Measurements from ENCODE around the gene VRK2. TPM values are rescaled to one million over a fixed set of nuclear protein-coding genes. Genes with fewer than 3 reads are reported as not detected.

Gene VRK2
- total and polyA plus RNA-seq, 2 experiments from 2014 or later, result 19.0 to 22.5 TPM

- TF ChIP-seq ZNF462 (CRISPR knock-in tag; IDR thresholded peaks at IDR 0.05) (no peak), EZH2phosphoT487 (IDR thresholded peaks at IDR 0.05; ENCODE audit: unreplicated experiment) (no peak), ZNF114 (CRISPR knock-in tag; IDR thresholded peaks at IDR 0.05) (no peak), NANOG (IDR thresholded peaks at IDR 0.05; ENCODE audit: borderline replicate concordance) (no peak)
- TF ChIP-seq, protein P1, sequence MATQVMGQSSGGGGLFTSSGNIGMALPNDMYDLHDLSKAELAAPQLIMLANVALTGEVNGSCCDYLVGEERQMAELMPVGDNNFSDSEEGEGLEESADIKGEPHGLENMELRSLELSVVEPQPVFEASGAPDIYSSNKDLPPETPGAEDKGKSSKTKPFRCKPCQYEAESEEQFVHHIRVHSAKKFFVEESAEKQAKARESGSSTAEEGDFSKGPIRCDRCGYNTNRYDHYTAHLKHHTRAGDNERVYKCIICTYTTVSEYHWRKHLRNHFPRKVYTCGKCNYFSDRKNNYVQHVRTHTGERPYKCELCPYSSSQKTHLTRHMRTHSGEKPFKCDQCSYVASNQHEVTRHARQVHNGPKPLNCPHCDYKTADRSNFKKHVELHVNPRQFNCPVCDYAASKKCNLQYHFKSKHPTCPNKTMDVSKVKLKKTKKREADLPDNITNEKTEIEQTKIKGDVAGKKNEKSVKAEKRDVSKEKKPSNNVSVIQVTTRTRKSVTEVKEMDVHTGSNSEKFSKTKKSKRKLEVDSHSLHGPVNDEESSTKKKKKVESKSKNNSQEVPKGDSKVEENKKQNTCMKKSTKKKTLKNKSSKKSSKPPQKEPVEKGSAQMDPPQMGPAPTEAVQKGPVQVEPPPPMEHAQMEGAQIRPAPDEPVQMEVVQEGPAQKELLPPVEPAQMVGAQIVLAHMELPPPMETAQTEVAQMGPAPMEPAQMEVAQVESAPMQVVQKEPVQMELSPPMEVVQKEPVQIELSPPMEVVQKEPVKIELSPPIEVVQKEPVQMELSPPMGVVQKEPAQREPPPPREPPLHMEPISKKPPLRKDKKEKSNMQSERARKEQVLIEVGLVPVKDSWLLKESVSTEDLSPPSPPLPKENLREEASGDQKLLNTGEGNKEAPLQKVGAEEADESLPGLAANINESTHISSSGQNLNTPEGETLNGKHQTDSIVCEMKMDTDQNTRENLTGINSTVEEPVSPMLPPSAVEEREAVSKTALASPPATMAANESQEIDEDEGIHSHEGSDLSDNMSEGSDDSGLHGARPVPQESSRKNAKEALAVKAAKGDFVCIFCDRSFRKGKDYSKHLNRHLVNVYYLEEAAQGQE (IDR thresholded peaks at IDR 0.05; ENCODE audit: unreplicated experiment), result no peak
- TF ChIP-seq, protein P2, sequence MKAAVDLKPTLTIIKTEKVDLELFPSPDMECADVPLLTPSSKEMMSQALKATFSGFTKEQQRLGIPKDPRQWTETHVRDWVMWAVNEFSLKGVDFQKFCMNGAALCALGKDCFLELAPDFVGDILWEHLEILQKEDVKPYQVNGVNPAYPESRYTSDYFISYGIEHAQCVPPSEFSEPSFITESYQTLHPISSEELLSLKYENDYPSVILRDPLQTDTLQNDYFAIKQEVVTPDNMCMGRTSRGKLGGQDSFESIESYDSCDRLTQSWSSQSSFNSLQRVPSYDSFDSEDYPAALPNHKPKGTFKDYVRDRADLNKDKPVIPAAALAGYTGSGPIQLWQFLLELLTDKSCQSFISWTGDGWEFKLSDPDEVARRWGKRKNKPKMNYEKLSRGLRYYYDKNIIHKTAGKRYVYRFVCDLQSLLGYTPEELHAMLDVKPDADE (IDR thresholded peaks at IDR 0.05), result no peak
Observed at GRCh38 chr2:58107803-58108710, 61.5 kb downstream of the VRK2 start (continued).

All from GM23338 (cell line).